HG03060 (cell line): ENCODE results near the gene LGR4.
A peak's percentile ranks its signal among the peaks of the same experiment; 100 is the strongest.
"Not testable (repeated sequence)": the region's sequence is repeated elsewhere in the genome, so short reads cannot be mapped to it uniquely, and the experiment has no call there.

ENCODE experiments used
- ATAC-seq: cut with Tn5 transposase; IDR thresholded peaks from one replicate; pipeline ENCODE4 v1.9.1; 2021; ENCODE audit warnings: low read depth, moderate number of reproducible peaks; ENCODE audit not compliant: unreplicated experiment

The LGR4 gene, protein sequence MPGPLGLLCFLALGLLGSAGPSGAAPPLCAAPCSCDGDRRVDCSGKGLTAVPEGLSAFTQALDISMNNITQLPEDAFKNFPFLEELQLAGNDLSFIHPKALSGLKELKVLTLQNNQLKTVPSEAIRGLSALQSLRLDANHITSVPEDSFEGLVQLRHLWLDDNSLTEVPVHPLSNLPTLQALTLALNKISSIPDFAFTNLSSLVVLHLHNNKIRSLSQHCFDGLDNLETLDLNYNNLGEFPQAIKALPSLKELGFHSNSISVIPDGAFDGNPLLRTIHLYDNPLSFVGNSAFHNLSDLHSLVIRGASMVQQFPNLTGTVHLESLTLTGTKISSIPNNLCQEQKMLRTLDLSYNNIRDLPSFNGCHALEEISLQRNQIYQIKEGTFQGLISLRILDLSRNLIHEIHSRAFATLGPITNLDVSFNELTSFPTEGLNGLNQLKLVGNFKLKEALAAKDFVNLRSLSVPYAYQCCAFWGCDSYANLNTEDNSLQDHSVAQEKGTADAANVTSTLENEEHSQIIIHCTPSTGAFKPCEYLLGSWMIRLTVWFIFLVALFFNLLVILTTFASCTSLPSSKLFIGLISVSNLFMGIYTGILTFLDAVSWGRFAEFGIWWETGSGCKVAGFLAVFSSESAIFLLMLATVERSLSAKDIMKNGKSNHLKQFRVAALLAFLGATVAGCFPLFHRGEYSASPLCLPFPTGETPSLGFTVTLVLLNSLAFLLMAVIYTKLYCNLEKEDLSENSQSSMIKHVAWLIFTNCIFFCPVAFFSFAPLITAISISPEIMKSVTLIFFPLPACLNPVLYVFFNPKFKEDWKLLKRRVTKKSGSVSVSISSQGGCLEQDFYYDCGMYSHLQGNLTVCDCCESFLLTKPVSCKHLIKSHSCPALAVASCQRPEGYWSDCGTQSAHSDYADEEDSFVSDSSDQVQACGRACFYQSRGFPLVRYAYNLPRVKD

DNA sequence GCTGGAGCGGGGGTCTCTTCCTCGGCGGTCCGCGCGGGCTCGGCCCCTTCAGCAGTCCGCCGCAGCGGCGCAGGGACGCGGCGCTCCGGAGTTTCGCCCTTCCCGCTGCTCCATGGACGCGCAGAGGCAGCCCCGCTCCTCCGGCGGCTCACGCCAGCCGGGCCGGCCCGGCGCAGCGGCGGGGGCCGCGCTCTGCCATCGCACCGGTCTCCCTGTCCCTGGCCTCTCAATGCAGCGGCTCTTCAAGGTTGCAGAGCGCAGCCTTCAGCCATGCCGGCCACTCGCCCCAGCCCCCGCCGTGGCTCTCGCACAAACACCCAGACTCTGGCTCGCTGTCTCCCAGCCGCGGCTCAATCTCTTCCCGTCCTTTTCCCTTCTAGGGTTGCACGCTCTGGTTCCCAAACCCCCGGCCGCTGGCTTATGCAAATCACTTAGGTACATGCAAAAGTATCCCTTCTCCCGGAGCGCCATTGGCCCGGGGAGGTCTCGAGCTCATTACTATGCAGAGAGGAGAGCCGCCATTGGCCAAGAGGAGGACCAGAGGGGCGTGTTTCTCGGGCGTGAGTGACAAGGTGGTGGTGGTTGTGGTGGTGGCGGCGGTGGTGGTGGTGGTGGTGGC, at the start of gene LGR4:
Gene LGR4 (minus strand): TSS at position 393 of the 619 bp plus-strand sequence. CDS start 488 bp downstream, outside the sequence.
- peak; percentile 46 for ATAC-seq

GRCh38 chr11:27520226-27520625, 47.6 kb upstream of the LGR4 start:
- no peak for ATAC-seq

DNA sequence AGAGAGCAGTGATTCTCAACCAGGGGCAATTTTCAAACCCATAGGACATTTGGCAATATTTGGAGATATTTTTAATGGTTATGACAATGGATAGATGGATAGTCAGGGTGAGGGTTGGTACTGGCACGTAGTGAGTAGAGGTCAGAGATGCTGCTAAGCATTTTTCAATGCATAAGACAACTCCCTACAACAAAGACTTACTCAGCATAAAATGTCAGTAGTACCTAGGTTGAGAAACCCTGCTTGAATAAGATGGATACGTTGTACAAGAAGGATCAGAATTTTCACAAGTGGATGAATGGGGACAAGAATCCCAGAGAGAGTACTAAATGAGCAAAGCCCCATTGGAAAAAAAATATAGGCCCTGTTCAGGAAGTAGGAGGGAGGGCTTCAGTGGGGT, 45.9 kb upstream of the LGR4 start:
- no peak for ATAC-seq

DNA sequence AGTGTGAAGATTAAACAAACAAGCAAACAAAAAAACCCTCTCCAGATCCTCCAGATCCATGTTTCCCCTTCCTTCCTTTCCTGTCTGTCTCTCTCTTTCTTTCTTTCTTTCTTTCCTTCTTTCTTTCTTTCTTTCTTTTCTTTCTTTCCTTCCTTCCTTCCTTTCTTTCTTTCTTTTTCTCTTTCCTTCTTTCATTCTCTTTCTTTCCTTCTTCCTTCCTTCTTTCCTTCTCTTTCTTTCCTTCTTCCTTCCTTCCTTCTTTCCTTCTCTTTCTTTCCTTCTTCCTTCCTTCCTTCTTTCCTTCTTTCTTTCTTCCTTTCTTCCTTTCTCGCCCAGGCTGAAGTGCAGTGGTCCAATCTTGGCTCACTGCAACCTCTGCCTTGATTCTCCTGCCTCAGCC, 44.9 kb upstream of the LGR4 start:
- not testable (repeated sequence) for ATAC-seq

DNA sequence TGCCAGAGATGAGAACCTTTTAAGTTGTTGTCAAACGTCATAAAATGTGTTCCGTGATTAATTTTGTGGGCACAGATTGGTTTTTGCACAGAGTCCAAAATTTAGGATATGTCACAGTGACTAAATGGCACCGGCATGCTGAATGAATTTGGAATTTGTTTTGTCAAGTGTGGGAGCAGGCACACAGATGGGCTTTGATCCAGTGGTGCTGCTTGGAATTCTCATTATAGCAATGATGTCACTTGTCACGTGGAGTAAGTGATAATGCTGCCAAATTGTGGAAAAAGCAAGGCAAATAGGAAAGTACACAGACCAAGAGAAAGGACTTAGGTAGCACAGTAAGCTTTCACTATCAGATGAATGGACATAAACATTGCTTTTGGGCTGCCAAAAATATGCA, 42.0 kb upstream of the LGR4 start:
- no peak for ATAC-seq

- no peak for ATAC-seq
These were observed 41.5 kb upstream of the LGR4 start for GRCh38 chr11:27514076-27514475.

DNA sequence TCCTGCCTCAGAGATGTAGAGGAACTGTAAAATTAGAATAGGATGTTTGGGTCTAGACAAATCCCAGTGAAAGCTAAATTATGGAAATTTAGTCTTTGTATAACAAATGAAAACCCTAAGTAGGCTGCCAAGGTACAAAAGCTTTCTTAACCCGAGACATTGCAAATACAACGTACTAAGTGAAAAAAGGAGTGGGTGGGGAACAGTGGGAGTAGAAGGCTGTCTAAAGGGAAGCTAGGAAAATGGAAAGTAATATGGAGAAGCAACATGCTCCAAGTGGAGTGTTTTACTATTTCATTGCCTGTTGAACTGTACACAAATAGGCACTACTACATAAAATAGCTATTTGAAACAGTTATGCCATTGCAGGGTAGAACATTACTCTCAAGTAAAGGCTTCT, 40.8 kb upstream of the LGR4 start:
- ATAC-seq: no peak

GRCh38 chr11:27512238-27512637, 39.6 kb upstream of the LGR4 start:
- no peak for ATAC-seq

- no peak for ATAC-seq
These were observed 37.3 kb upstream of the LGR4 start for GRCh38 chr11:27509908-27510307.

GRCh38 chr11:27507557-27508322, 35.1 kb upstream of the LGR4 start:
- no peak for ATAC-seq

DNA sequence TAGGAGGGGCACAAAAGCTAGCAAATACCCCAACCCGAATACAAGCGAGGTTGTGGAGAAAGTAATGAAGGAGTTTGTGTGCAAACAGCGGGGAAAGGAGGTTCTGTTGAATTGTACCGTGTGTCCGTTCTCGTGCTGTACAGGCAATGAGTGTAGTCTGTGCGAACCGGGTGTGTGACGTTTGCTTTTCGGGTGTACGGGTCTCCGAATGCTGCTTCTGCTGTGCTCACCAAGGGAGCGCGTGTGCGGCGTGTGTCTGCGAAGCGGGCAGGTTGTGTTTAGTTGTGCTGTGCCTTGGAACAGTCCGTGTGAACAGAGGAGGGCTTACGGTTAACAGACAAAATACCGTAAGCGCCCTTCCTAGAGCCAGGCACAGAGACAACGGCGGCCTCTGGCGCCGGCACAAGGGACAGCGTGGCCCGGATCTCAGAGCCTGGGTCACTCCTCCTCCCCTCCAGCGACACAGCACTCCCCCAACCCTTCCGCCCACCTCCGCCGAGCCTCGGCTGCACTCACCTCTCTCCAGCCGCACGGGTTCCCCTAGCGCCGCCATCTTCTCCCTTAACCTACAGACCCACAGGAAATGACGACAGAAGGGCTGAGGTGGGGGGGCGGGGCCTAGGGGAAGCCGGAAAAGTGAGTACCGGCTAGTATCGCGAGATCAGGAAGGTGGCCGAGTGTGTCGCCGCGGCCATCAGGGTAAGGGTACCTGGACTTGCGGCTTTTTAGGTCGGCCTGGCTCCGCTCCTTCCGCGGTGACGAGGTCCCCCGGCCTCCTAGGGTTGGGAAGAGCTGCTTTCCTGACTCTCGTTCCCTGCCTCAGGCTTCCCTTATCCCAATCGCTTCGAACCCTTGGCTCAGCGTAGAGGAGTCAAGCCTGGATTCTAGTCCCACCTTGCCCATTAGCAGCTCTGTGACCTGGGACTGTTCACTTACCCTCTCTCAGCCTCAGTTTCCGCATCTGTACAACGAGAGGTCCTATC, 33.9 kb upstream of the LGR4 start, which contains the start of gene LIN7C:
Gene LIN7C (minus strand): TSS at position 570 of the 983 bp plus-strand sequence. CDS start 17 bp downstream, at position 553.
- ATAC-seq: peak; percentile 86

GRCh38 chr11:27505781-27506180, 33.2 kb upstream of the LGR4 start:
- ATAC-seq: peak; percentile 4

- no peak for ATAC-seq
These were observed 31.6 kb upstream of the LGR4 start for GRCh38 chr11:27504205-27504604.

DNA sequence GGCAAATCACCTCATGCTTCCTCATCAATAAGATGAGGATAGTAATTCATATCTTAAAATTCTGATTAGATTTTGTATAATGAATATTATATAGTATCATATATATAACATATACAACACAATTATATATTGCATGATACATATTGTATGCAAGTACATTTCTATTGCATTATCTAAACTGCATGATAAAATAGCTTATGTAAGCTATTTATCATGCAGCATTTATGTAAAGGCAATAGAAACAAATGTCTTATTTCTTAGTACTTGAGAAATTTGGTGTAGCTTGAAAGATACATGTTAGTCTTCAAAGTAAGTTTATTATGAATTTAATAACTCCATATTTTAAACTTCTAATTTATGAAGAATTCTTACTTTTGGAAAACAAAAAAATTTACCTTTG, 28.5 kb upstream of the LGR4 start:
- no peak for ATAC-seq

DNA sequence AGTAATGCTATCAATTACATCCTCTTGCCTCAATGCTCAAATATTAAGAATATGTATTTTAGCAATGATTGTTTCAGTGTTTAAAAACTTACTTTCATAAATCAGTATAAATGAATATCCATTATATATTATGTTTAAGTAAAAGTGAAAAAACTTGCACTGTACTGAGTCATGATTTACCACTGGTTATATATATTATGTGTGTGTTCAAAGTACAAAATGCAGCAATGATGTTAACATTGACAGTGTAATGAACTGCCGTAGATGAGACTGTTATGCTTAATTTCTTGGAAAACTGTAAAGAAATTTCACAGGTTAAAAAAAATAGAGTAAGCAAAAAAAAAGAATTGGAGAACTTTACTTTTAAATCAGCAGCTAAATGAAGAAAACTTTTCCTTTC, 25.3 kb upstream of the LGR4 start:
- ATAC-seq: no peak

- ATAC-seq: no peak
These were observed 24.8 kb upstream of the LGR4 start for GRCh38 chr11:27497284-27497866.

DNA sequence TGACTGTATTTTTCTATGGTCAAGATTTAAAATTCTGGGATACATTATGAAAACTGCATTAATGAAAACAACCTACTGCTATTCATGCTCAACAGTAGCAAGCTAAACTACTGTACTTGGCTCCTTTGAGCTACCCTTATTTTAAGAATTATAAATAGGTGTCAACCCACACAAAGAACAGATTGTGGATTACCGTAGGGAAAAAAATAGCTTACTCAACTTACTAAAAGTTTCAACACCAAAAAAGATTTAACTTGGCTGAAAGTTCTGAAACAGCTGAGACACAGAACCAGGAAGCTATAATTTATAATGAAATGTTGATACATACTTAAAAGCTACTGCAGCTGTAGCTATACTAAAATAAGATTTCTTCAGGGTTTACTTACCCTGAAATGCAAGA, 23.9 kb upstream of the LGR4 start:
- ATAC-seq: no peak

DNA sequence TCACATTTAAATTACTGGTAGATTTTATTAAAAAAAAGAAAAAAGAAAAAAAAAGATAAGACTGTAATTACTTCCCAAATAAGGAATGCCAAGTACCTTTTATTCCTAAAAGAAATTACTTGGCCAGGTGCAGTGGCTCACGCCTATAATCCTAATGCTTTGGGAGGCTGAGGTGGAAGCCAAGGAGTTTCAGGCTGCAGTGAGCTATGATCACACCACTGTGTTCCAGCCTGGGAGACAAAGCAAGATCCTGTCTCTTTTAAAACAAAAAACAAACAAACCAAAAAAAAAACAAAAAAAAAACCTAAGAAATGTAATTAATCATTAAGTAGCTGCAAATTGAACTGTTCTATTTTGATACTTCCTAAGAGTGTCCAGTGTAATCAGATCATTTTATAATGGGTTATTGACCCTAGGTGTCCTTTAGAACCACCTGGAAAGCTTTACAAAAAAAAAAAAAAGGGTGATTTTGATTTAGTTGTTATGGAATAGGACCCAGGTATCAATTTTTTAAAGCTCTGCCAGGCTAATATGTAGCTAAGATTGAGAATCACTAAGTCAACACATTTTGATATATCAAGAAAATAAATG, 23.2 kb upstream of the LGR4 start:
- ATAC-seq: no peak
